Fibroblast of skin of back (primary cell): ENCODE results near the gene DNAH10.
"Not testable (repeated sequence)": the region's sequence is repeated elsewhere in the genome, so short reads cannot be mapped to it uniquely, and the experiment has no call there.

ENCODE experiments used
- DNase-seq: peaks from one replicate; pipeline ENCODE4 v3.0.0-alpha.2; 2013

DNAH10 gene

DNA sequence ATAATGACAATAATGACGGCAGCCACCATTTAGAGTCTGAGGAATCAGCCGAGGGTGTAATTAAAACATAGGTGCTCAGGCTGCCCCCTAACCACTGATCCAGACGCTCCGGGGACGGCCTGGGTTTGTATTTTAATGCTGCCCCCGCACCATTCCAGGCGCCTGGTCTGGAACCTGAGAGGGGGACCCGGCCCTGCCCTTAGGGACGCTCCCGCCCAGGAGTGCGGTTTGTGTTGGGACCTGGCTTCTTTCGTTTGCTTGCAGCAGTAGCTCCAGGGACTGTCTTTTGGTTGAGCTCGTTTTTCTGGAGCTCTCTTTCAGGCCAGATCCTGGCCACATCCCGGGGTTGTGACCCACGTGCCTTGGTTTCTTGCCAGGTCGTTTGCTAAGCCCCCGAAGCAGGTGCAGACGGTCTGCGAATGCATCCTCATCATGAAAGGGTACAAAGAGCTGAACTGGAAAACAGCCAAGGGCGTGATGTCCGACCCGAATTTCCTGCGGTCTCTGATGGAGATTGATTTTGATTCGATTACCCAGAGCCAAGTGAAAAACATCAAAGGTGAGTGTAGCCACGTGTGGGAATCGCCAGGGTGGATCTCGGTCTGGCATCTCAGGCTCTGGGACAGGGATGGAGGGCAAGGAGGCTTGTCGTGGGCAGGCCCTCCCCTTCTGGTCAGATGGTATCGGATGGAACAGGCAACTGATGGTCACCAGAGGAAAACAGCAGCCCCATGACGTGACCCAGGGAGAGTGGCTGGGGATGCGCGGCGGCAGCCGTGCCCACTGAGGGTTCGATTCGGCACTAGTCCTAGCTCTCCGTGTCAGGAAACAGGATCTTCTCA lies 147.0 kb downstream of the DNAH10 start:
- DNase-seq = no peak

GRCh38 chr12:123910057-123910456 lies 148.0 kb downstream of the DNAH10 start:
- DNase-seq = no peak

- no peak for DNase-seq
Measured at GRCh38 chr12:123910761-123911193, 148.7 kb downstream of the DNAH10 start.

DNA sequence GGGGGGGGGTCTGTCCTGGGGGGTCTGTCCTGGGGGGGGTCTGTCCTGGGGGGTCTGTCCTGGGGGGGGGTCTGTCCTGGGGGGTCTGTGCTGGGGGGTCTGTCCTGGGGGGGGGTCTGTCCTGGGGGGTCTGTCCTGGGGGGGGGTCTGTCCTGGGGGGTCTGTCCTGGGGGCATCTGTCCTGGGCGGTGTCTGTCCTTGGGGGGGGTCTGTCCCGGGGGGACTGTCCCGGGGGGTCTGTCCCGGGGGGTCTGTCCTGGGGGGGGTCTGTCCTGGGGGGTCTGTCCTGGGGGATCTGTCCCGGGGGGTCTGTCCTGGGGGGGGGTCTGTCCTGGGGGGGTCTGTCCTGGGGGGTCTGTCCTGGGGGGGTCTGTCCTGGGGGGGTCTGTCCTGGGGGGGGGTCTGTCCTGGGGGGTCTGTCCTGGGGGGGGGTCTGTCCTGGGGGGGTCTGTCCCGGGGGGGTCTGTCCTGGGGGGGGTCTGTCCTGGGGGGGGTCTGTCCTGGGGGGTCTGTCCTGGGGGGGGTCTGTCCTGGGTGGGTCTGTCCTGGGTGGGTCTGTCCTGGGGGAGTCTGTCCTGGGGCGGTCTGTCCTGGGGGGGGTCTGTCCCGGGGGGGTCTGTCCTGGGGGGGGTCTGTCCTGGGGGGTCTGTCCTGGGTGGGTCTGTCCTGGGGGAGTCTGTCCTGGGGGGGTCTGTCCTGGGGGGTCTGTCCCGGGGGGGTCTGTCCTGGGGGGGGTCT lies 149.7 kb downstream of the DNAH10 start:
- DNase-seq = not testable (repeated sequence)

DNA sequence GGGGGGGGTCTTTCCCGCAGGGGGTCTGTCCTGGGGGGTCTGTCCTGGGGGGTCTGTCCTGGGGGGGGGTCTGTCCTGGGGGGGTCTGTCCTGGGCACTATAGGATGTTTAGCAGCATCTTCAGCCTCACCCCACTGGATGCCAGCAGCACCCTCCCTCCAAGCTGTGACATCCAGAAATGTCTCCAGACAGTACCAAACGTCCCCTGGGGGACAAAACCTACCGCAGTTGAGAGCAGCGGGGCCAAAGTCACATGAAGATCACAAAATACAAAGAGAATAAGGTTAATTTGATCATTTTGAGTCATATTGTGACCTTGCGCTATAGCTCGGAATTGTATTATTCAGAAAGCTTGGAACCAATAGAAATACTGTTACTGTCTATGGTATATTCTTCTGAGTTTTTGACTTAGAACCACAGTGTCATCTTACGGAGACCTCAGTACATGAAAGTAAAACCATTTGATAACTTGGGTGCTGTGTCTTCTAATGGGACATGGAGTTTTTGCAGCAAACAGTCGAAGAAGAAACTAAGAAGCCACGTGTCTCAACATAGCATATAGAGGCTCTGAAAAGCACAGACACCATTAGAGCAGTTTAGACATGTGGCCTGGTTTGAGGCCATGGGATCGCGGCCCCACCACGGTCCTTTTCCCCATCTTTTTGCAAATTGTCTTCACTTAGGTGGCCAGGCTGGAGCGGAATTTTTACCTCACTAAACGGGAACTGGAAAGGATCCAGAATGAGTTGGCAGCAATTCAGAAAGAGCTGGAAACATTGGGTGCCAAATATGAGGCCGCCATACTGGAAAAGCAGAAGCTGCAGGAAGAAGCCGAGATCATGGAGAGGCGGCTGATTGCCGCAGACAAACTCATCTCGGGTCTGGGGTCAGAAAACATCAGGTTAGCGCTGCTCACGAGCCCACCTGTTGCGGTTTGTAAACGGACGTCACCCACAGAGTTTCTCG lies 150.6 kb downstream of the DNAH10 start:
- DNase-seq = no peak

- DNase-seq = no peak
Measured at GRCh38 chr12:123914726-123915333, 152.7 kb downstream of the DNAH10 start.

GRCh38 chr12:123916729-123917128 lies 154.6 kb downstream of the DNAH10 start:
- peak; percentile 12 for DNase-seq

GRCh38 chr12:123917337-123917850 lies 155.3 kb downstream of the DNAH10 start:
- no peak for DNase-seq

- DNase-seq = no peak
Measured at GRCh38 chr12:123919980-123920360, 157.9 kb downstream of the DNAH10 start.

GRCh38 chr12:123923038-123923437 lies 160.9 kb downstream of the DNAH10 start:
- DNase-seq = no peak

- DNase-seq = no peak
Measured at GRCh38 chr12:123923927-123924326, 161.8 kb downstream of the DNAH10 start.

- DNase-seq = no peak
Measured at GRCh38 chr12:123924539-123924938, 162.4 kb downstream of the DNAH10 start.

GRCh38 chr12:123928274-123928865 lies 166.3 kb downstream of the DNAH10 start:
- no peak for DNase-seq

- DNase-seq = no peak
Measured at GRCh38 chr12:123928897-123929296, 166.8 kb downstream of the DNAH10 start.

GRCh38 chr12:123929946-123930583 lies 168.0 kb downstream of the DNAH10 start:
- no peak for DNase-seq

DNA sequence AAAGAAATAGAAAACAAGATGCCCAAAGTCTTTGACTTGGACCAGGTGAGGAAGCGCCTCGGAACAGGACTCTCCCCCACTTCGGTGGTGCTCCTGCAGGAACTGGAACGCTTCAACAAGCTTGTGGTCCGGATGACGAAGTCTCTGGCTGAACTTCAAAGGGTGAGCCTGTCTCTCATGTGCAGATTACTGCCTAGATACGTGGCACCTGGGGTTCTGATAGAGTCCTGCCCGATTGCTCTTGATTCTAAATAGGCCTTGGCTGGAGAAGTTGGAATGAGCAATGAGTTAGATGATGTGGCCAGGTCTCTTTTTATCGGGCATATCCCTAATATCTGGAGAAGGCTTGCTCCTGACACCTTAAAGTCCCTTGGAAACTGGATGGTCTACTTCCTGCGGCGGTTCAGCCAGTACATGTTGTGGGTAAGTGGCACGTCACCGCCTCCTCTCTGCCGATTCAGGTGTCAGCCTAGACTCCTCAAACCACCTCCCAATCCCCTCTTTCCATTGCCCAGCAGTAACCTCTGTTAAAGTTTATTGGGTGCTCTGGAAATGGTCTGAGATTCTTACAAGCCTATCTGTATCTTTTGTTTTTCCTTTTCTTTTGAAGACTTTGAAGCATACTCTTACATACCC lies 169.7 kb downstream of the DNAH10 start:
- DNase-seq = no peak

DNA sequence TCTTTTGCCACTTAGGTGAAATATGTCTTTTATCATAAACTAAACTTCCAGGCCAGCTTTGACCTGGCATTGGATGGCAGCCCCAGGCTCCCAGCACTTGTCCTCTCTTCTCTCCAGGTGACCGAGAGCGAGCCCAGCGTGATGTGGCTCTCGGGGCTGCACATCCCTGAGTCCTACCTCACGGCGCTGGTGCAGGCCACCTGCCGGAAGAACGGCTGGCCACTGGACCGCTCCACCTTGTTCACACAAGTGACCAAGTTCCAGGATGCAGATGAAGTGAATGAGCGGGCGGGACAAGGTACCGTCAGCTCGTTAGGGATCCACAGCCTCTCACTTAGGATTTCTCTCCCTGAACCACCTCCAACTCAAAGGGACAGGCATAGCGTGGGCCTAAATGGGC lies 171.1 kb downstream of the DNAH10 start:
- no peak for DNase-seq

DNA sequence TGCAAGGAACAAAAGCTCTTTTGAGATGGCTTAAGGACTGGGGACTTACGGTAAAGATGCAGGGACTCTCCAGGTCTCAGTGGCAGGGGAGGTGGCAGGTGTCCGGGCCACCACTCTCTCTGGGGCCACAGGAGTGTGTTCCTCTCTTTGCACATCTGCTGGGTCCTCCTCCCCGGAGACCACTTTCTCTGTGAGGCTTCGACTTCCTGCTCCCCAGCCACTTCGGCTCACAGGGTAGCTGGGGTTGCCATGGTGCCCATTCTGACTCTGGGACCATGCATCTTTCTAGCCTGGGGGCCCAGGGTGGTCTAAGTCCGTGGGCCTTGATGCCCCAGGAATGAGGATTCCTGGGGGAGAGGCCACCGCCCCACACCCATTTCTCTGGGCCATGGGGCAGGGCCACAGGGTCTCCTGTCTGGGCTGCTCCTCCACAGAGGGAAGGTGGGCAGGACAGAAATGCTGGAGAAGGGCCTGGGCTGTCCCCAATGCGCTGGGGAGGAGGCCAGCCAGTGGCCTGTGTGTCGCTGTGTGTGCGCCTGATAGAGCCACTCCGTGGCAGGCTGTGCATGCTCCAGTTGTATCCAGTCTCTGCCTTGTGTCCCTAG lies 172.0 kb downstream of the DNAH10 start:
- DNase-seq = no peak

GRCh38 chr12:123934829-123935228 lies 172.7 kb downstream of the DNAH10 start:
- peak; percentile 21 for DNase-seq

DNA sequence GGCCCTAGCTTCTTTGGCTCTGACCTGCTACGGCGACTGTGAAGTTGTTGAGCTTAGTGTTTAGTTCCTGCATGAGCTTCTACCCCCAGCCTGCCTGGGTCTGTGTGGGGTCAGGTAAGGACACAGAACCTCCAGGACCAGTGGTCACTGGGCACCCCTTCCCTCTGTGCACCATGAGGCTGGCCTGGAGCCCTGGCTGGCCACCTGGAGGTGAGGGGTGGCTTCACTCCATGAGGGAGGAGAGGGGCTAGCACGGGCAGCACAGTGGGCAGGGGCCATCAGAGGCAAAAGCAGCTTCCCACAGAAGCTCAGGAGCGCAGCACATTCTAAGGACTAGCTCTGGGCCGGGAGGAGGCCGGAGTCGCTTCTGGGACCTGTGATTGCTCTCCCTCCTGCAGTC lies 173.9 kb downstream of the DNAH10 start:
- DNase-seq = no peak
